ENCODE measurements around the gene RAPH1. TPM values are rescaled to one million over a fixed set of nuclear protein-coding genes. Genes with fewer than 3 reads are reported as not detected.

RAPH1 gene
- total RNA-seq, 1 experiment from 2014 or later = not detected

DNA sequence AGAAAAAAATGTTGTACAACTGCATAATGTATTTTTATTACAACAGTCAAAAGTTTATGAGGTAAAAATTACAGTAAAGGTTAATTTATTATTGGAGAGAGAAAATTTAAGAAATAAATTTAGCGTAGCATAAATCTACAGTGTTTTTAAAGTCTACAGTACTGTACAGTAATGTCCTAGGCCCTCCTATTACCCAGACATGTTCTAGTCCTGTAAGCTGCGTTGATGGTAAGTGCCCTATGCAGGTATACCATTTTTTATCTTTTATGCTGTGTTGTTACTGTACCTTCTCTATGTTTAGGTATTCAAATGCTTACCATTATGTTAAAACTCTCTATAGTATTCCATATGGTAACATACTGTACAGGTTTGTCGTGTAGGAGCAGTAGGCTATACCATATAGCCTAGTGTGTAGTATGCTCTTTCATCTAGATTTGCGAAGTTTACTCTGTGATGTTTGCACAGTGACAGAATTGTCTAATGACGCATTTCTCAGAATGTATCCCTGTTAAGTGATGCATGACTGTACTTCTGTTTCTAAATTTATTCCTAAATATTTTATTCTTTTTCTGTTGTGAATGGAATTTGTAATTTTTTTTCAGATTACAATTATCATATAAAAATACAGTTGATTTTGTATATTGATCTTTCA, 182.4 kb downstream of the RAPH1 start:
- no peaks in the 10 kb centered on the region; the same call in 1 of the 2 replicates for H3K4me1 ChIP-seq (ENCODE audit: low read length)
- H3K9ac ChIP-seq (ENCODE audit: low read length) = no peak overlapping the region
- no peak overlapping the region for H2AFZ ChIP-seq (ENCODE audit: low read length)
- H3K27me3 ChIP-seq (ENCODE audit: low read length) = no peaks in the 10 kb centered on the region
- H3K4me2 ChIP-seq (ENCODE audit: low read depth, low read length, poor library complexity, severe bottlenecking) = no peak overlapping the region
- no peaks in the 10 kb centered on the region for H3K36me3 ChIP-seq (ENCODE audit: insufficient read depth, low read length)
- peaks cover 96% of the 10 kb centered on the region for H3K79me2 ChIP-seq (ENCODE audit: low read length)
- H4K20me1 ChIP-seq (ENCODE audit: insufficient read depth, low read depth, low read length) = 0 out of 2 replicates have a peak, but pooled peaks cover 6% of the 10 kb centered on the region
- H3K27ac ChIP-seq (ENCODE audit: low read length) = no peak overlapping the region
- H3K4me3 ChIP-seq (ENCODE audit: low read length) = no peak overlapping the region
- no peaks in the 10 kb centered on the region for H3K9me3 ChIP-seq (ENCODE audit: low read length)
- DNase-seq = no peak
- H3K9me2 ChIP-seq (replicated peaks; ENCODE audit: insufficient read depth, low read length) = no peaks in the 10 kb centered on the region

DNA sequence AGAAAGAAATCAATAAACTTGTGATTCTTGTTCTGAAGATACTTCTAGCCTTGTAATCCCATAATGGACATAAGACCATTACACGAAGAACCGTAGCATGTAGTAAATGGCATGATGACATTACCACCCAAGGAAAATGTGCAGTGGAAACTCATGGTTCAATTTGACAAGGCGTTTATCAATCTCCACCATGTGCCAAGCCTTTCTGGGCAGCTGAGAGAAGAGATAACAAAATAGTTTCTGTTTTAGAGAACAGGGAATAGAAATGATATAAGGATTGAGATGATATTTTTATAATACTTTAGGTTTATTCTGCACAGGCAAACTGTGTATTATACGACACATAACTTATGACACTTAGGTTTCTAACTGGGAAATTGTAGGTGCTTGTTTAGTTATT, 187.7 kb downstream of the RAPH1 start:
- no peak for DNase-seq

DNA sequence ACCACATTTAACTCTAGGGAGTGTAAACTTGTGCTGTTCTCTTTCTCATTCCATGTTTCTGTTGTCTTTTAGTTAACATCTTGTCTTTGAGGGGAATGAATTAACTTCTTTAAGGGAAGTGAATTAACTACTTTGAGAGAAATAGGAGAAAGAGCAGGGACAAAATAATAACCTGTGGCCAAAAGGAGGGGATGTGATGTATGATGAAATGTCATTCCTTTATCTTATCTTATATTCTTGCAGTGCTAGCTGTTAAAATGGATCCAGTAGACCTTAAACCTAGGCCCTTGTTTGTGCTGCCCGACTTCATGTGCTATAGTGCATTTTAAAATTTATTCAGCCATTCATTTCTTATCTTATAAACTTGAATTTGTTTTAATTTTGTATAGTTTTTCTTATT, 188.5 kb downstream of the RAPH1 start:
- H3K9me2 ChIP-seq (replicated peaks; ENCODE audit: insufficient read depth, low read length) = no peaks in the 10 kb centered on the region

More for the DNA sequence above, 187.7 kb downstream of the RAPH1 start:
- no peaks in the 10 kb centered on the region; the same call in 1 of the 2 replicates for H3K4me1 ChIP-seq (ENCODE audit: low read length)
- no peaks in the 10 kb centered on the region for H3K9me2 ChIP-seq (replicated peaks; ENCODE audit: insufficient read depth, low read length)
- 0 out of 2 replicates have a peak, but pooled peaks cover 6% of the 10 kb centered on the region for H4K20me1 ChIP-seq (ENCODE audit: insufficient read depth, low read depth, low read length)
- 0 out of 2 replicates have a peak, but pooled peaks cover 5% of the 10 kb centered on the region for H3K36me3 ChIP-seq (ENCODE audit: insufficient read depth, low read length)
- H3K9ac ChIP-seq (ENCODE audit: low read length) = no peak overlapping the region
- H3K4me3 ChIP-seq (ENCODE audit: low read length) = no peak overlapping the region
- H3K9me3 ChIP-seq (ENCODE audit: low read length) = no peaks in the 10 kb centered on the region
- no peak overlapping the region for H3K4me2 ChIP-seq (ENCODE audit: low read depth, low read length, poor library complexity, severe bottlenecking)
- H3K27me3 ChIP-seq (ENCODE audit: low read length) = no peaks in the 10 kb centered on the region
- H3K79me2 ChIP-seq (ENCODE audit: low read length) = peaks cover 98% of the 10 kb centered on the region
- no peak overlapping the region for H3K27ac ChIP-seq (ENCODE audit: low read length)
- H2AFZ ChIP-seq (ENCODE audit: low read length) = no peak overlapping the region

DNA sequence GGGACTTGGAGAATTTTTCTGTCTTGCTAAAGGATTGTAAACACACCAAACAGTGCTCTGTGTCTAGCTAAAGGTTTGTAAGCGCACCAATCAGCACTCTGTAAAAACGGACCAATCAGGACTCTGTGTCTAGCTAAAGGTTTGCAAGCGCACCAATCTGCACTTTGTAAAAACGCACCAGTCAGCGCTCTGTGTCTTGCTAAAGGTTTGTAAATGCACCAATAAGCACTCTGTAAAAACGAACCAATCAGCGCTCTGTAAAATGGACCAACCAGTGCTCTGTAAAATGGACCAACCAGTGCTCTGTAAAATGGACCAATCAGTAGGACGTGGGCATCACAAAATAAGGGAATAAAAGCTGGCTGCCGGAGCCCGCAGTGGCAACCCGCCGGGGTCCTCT, 190.4 kb downstream of the RAPH1 start:
- no peaks in the 10 kb centered on the region for H3K27me3 ChIP-seq (ENCODE audit: low read length)
- H3K4me1 ChIP-seq (ENCODE audit: low read length) = no peaks in the 10 kb centered on the region
- no peak overlapping the region for H3K4me2 ChIP-seq (ENCODE audit: low read depth, low read length, poor library complexity, severe bottlenecking)
- H3K27ac ChIP-seq (ENCODE audit: low read length) = no peak overlapping the region
- no peak overlapping the region for H3K4me3 ChIP-seq (ENCODE audit: low read length)
- no peaks in the 10 kb centered on the region for H4K20me1 ChIP-seq (ENCODE audit: insufficient read depth, low read depth, low read length)
- no peaks in the 10 kb centered on the region for H3K9me3 ChIP-seq (ENCODE audit: low read length)
- H2AFZ ChIP-seq (ENCODE audit: low read length) = no peak overlapping the region
- no peak for DNase-seq
- H3K9me2 ChIP-seq (replicated peaks; ENCODE audit: insufficient read depth, low read length) = no peaks in the 10 kb centered on the region
- H3K36me3 ChIP-seq (ENCODE audit: insufficient read depth, low read length) = 0 out of 2 replicates have a peak, but pooled peaks cover 8% of the 10 kb centered on the region
- peaks cover 98% of the 10 kb centered on the region for H3K79me2 ChIP-seq (ENCODE audit: low read length)
- no peak overlapping the region for H3K9ac ChIP-seq (ENCODE audit: low read length)

More for the DNA sequence above, 188.5 kb downstream of the RAPH1 start:
- no peak overlapping the region for H3K4me2 ChIP-seq (ENCODE audit: low read depth, low read length, poor library complexity, severe bottlenecking)
- H3K27ac ChIP-seq (ENCODE audit: low read length) = no peak overlapping the region
- H4K20me1 ChIP-seq (ENCODE audit: insufficient read depth, low read depth, low read length) = 0 out of 2 replicates have a peak, but pooled peaks cover 3% of the 10 kb centered on the region
- DNase-seq = no peak
- peaks cover 97% of the 10 kb centered on the region for H3K79me2 ChIP-seq (ENCODE audit: low read length)
- no peaks in the 10 kb centered on the region for H3K9me3 ChIP-seq (ENCODE audit: low read length)
- H3K4me1 ChIP-seq (ENCODE audit: low read length) = no peaks in the 10 kb centered on the region
- H3K36me3 ChIP-seq (ENCODE audit: insufficient read depth, low read length) = 0 out of 2 replicates have a peak, but pooled peaks cover 5% of the 10 kb centered on the region
- no peak overlapping the region for H3K9ac ChIP-seq (ENCODE audit: low read length)
- H3K27me3 ChIP-seq (ENCODE audit: low read length) = no peaks in the 10 kb centered on the region
- no peak overlapping the region for H2AFZ ChIP-seq (ENCODE audit: low read length)
- no peak overlapping the region for H3K4me3 ChIP-seq (ENCODE audit: low read length)

Other genes with a start within 250 kb of the RAPH1 start
- 91.9 and 142 TPM in 2 replicates for gene ABI2, start 206.9 kb downstream of the RAPH1 start, total RNA-seq (2014; rRNA removed; shearing (Covaris generic); ENCODE audit: low replicate concordance)
- gene CD28, start 171.3 kb upstream of the RAPH1 start, total RNA-seq (2014; rRNA removed; shearing (Covaris generic); ENCODE audit: low replicate concordance) = not detected in 2 replicates

Measured in Karpas-422 (cell line).